HG02623 (cell line): Measurements from ENCODE around the gene TXNDC5.

Source experiments
- ATAC-seq: cut with Tn5 transposase; IDR thresholded peaks from one replicate; pipeline ENCODE4 v1.9.1; 2021; ENCODE audit warnings: moderate library complexity; ENCODE audit not compliant: unreplicated experiment

The TXNDC5 gene

DNA sequence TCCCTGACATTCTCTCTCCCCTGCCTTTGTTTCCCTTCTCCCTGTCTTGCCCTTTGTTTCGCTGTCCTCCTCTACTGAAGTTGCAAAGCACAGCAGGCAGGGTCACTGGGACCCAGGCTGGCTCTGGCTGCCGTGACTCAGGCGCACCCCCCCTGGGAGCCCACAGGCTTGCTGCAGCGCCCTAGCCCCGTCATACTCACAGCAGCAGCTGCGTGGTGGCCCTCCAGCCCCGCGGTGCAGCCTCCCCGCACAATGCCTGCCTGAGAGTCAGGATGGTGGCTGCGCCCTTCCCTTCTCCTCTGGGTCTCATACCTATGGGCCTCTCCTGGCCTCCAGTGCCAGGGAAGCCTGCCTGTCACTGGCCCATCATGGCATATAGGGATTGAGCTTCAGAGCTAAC, 41.7 kb downstream of the TXNDC5 start:
- no peak for ATAC-seq

DNA sequence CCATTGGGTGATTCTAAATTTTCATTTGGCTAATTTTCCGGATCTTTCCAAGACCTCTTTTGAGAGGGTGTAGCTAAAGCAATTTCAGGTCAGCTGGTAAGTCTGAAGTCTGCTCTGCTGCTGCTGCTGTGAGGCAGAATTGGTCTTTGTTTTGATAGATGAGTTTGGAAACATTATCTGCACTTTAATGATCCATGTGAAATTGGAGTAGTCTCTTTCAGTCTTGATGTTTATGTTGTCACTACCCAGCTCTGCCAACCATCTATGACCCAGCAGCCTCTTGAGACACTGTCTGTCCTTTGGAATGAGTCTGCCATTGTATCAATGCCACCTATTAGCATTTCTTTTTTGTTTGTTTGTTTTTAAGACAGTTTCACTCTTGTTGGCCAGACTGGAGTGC, 44.1 kb downstream of the TXNDC5 start:
- no peak for ATAC-seq

DNA sequence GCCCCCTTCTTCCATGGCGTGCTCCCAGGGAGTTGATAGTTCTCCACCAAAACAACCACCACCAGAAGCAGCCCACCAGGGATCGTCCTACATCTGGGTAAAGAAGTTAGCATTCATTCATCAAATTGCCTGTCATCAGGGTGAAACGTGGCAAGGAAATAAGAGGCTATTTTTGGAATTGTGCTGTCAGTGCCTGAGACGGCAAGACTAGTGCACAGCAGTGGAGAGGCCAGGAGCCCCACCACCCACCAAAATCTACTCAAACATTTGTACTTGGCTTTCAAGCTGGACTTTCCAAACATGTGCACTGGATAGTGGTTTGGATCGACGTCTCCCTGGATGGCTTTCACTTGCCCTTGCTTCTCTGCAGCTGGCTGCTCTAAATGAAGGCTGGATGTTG, 44.8 kb downstream of the TXNDC5 start:
- no peak for ATAC-seq

DNA sequence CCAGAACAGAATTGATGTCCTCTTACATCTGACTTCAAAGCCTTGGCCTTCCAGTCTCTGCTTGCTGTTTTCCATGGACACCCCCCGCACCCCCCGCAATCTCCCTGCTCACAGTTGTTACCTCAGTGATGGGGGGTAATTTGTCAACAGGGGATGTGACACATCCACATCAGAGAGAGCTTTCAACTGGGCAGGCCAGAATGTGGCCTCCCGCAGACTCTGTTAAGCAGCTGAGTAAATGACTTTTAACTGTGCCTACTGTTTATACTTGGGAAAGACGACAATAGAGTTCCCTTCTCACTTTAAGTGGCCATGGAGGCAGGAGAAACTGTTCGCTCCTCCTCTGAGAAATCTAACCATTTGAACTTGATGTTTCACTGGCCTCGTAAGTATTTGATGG, 51.0 kb downstream of the TXNDC5 start:
- no peak for ATAC-seq

DNA sequence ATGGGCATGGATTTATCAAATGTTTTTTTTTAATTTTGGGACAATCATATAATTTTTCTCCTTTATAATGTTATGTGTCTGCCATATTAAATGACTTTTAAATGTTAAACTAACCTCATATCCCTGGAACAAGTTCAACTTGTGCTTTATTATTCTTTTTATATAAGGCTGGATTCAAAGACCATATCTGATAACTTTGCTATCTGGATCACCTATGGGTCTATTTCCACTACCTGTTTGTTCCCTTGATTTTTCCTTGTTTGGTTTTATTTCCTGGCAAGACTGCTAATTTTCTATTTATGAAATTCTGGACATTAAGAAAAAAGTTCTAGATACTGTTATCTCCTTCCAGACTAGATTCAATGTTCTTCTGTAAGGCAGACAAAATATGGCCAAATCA, 58.8 kb downstream of the TXNDC5 start:
- no peak for ATAC-seq

DNA sequence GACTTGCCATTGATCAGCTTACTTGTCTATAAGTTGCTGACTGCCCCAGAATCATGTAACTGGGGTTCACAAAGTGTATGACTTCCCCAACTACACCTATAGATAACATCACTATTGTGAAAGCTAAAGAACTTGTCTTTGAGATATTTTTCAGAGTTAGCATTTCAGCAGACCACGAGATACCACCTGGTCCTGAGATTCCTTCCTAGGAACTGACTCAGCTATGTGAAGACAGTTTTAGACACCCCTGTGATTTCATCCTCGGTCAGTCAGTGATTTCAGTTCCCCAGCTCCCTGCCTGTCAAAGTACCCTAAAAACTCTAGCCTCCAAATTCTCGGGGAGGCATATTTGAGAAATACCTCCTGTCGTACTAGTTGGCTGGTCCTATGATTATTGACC, 62.4 kb downstream of the TXNDC5 start:
- ATAC-seq, result no peak

DNA sequence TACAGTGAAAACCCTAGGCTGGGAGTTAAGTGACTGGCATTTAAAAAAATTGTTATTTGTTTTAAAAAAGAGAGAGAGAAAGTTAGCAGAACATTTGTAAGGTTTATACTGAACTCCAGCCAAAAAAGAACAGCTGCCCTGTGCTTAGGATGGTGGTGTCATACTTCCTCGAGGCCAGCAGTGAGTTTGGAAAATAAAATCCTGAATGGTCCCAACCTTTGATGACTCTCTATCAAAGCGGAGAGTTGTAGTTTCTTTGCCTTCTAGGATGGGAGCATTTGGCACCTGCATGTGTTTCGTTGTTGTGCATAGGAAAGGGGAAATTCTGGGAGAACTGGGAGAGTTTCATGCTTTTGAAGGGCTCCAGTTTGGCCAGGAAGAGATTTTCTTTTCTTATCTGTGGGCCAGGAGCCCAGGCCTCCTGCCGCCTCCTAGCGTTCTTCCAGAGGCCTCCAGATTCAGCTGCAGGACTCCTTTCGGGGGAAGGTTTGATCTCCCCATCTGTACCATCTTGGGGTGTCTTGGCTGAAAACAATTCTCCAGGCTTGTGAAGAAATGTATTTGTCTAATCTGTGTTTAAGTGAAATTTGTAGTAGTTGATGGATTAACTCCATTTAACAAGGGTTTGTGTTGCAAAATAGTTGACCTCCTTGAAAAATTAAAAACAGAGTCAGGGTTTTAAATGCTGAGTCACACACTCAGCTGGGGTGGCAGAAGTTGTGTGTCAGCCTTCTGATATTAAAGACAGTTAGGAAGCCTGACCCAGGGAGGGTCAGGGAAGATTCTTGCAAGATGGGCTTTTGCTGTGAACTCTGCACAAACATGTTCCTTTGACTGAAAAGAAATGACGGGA, 63.4 kb downstream of the TXNDC5 start:
- no peak for ATAC-seq

DNA sequence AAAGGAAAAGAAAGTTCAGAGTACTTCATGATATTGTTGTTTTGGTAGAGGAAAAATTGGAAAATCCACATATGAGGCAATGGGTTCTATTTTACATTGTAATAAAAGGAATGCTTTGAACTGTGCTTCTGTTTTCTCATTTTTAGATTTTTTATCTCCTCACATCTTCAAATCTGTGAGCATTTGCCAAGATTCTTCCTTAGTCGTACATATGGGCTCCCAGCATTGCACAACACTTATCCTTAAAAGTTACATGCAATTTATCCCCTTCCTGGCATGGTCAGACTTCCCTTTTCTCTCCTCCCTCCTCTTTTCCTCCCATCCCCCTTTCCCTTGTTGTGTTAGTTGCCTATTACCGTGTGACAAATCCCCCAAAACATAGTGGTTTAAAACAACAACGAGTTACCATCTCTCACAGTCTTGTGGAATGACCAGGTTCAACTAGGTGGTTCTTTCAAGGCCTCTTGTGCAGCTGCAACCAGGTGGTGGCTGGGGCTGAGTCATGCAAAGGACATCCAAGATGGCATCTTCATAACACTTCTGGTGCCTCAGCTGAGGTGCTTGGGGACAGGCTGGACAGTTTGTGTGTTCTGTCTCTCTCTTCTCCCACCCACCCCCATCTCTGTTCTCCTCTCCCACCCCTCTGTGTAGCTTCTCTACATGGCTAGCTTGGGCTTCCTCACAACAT, 68.7 kb downstream of the TXNDC5 start:
- ATAC-seq, result no peak

DNA sequence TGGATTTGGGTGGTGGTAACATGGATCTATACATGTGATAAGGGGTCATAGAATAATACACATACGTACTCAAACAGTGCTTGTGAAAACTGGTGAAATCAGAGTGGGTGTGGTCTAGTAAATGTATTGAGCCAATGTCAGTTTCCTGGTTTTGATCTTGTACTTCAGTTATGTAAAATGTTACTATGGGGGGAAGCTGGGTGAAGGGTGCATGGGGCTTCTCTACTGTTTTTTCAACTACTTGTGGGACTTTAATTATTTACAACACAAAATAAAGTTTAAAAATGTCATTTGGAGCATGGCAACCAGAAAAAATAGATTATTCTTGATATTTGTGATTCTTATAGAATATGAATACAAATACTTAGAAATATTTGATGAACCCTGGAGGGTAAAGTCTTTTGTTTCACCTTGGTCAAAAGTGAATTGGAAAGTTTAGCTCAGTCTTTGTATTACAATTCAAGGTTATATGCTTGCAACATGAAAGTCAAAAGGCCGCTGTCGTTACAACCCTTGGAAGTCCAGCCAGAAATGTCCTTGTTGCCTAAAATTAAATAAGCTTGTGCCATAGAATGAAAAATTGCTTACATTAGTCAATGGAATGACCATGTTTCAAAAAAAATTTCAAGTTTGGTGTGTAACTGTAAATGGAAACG, 74.1 kb downstream of the TXNDC5 start:
- ATAC-seq, result no peak

DNA sequence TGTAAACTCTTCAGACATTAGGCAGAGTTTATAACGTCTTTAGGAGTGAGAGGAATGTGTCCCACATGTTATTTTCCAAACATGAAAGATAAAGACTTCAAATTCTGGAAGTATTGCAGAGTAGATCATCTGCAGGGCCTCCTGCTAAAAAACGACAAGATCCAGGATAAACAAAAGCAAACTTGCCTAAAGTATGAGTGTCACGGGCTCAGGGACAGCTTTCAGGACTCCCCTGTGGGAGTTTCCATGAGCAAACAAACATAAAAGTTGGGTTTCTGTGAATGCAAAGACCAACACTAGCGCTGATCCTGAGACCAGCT, 76.9 kb downstream of the TXNDC5 start:
- ATAC-seq, result no peak

DNA sequence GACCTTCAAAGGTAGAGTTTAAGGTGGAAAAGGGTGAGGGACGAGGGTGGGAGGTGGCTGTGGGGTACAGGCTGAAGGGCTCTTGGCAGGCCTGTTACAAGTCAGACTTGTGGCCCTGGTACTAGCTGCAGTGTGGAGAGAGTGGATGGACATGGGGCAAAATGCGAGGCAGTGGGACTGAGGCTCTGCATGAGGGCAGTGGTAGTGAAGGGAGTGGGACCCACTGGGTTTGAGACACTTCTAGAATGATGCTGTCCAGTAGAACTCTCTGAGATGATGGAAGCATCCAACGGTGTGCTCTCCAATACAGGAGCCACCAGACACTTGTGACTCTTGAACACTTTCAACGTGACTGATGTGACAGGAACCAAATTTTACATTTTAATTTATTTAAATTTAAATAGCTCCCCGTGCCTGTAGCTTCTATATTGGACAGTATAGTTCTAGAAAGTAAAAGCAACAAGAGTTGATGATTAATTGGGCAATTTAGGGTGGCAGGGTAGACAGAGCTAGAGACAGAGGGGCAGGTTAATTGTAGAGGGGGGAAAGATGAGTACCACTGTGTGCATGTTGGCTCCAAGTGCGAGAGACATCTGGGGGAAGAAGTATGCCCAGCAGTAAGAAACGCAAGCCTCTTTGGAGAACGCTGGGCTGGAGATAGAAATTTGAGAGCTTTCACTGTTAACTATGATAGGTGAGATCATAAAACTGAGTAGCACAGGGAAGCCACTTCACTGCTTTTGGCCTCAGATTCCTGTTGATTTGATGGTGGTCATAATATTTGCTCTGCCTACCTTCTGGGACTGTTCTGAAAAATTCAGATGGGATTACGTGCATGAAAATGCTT, 77.5 kb downstream of the TXNDC5 start:
- no peak for ATAC-seq
